ENCODE measurements around the gene CFAP100.

Gene CFAP100

GRCh38 chr3:126422571-126423091, 27.9 kb downstream of the CFAP100 start:
- DNase-seq (ENCODE audit: low spot score) = no peak

GRCh38 chr3:126423191-126424038, 28.7 kb downstream of the CFAP100 start:
- no peak for DNase-seq (ENCODE audit: low spot score)

GRCh38 chr3:126424039-126424717, 29.5 kb downstream of the CFAP100 start:
- DNase-seq (ENCODE audit: low spot score) = no peak

- no peak for DNase-seq (ENCODE audit: low spot score)
Observed at GRCh38 chr3:126424751-126425150, 30.0 kb downstream of the CFAP100 start.

GRCh38 chr3:126431103-126431534, 36.4 kb downstream of the CFAP100 start:
- no peak for DNase-seq (ENCODE audit: low spot score)

GRCh38 chr3:126432361-126433104, 37.8 kb downstream of the CFAP100 start:
- no peak for DNase-seq (ENCODE audit: low spot score)

- no peak for DNase-seq (ENCODE audit: low spot score)
Observed at GRCh38 chr3:126433105-126433430, 38.4 kb downstream of the CFAP100 start.

GRCh38 chr3:126433496-126434263, 39.0 kb downstream of the CFAP100 start:
- no peak for DNase-seq (ENCODE audit: low spot score)

- DNase-seq (ENCODE audit: low spot score) = no peak
Observed at GRCh38 chr3:126434264-126434590, 39.5 kb downstream of the CFAP100 start.

- DNase-seq (ENCODE audit: low spot score) = no peak
Observed at GRCh38 chr3:126434931-126435411, 40.3 kb downstream of the CFAP100 start.

GRCh38 chr3:126435456-126436315, 41.0 kb downstream of the CFAP100 start:
- no peak for DNase-seq (ENCODE audit: low spot score)

GRCh38 chr3:126436826-126437717, 42.4 kb downstream of the CFAP100 start:
- no peak for DNase-seq (ENCODE audit: low spot score)

GRCh38 chr3:126438186-126438585, 43.5 kb downstream of the CFAP100 start:
- DNase-seq (ENCODE audit: low spot score) = no peak

- DNase-seq (ENCODE audit: low spot score) = no peak
Observed at GRCh38 chr3:126438746-126439145, 44.0 kb downstream of the CFAP100 start.

- DNase-seq (ENCODE audit: low spot score) = no peak
Observed at GRCh38 chr3:126439346-126439967, 44.7 kb downstream of the CFAP100 start.

- no peak for DNase-seq (ENCODE audit: low spot score)
Observed at GRCh38 chr3:126439968-126440708, 45.4 kb downstream of the CFAP100 start.

GRCh38 chr3:126440709-126440995, 45.9 kb downstream of the CFAP100 start:
- DNase-seq (ENCODE audit: low spot score) = no peak

GRCh38 chr3:126441256-126441880, 46.7 kb downstream of the CFAP100 start:
- no peak for DNase-seq (ENCODE audit: low spot score)
